GM23338 (cell line): ENCODE measurements around the gene NUP98. TPM values are rescaled to one million over a fixed set of nuclear protein-coding genes. Genes with fewer than 3 reads are reported as not detected.

Experiments used
- ATAC-seq: fragments of 200-7000 bp; cut with Tn5 transposase; 3 replicates; pipeline ENCODE4 v1.9.1; 2020
- DNase-seq: peaks from one replicate; pipeline ENCODE4 v3.0.0-alpha.2; 2015; ENCODE audit warnings: low spot score
- H2AFZ ChIP-seq: fragments of 200-600 bp; sonication (generic); 2 replicates; pipeline ENCODE4 v1.8.0; 2016; ENCODE audit warnings: antibody characterized with exemption, mild to moderate bottlenecking, moderate library complexity
- H3F3A ChIP-seq: fragments of 200-600 bp; sonication (generic); replicated peaks from 2 replicates; pipeline ENCODE4 v1.8.0; 2017; ENCODE audit warnings: antibody characterized with exemption, mixed run types, low read depth
- H3K27ac ChIP-seq: fragments of 200-600 bp; sonication (generic); 2 replicates; pipeline ENCODE4 v1.6.1; 2016; ENCODE audit warnings: low read depth
- H3K27me3 ChIP-seq: fragments of 200-600 bp; sonication (generic); 2 replicates; pipeline ENCODE4 v1.8.0; 2016; ENCODE audit warnings: mild to moderate bottlenecking, mixed run types, moderate library complexity; ENCODE audit not compliant: insufficient read depth
- H3K36me3 ChIP-seq: fragments of 200-600 bp; sonication (generic); 2 replicates; pipeline ENCODE4 v1.8.0; 2016; ENCODE audit warnings: mild to moderate bottlenecking; ENCODE audit not compliant: insufficient read depth
- H3K4me1 ChIP-seq: fragments of 200-600 bp; sonication (generic); 2 replicates; pipeline ENCODE4 v1.8.0; 2016; ENCODE audit warnings: mild to moderate bottlenecking, moderate library complexity; ENCODE audit not compliant: insufficient read depth
- H3K4me2 ChIP-seq: fragments of 200-600 bp; sonication (generic); 2 replicates; pipeline ENCODE4 v1.7.1; 2017; ENCODE audit warnings: mixed run types
- H3K4me3 ChIP-seq: fragments of 200-600 bp; sonication (generic); 2 replicates; pipeline ENCODE4 v1.6.1; 2016; ENCODE audit warnings: mixed run types
- H3K79me2 ChIP-seq: fragments of 200-600 bp; sonication (generic); replicated peaks from 2 replicates; pipeline ENCODE4 v1.8.0; 2017; ENCODE audit warnings: mild to moderate bottlenecking; ENCODE audit not compliant: insufficient read depth
- H3K9me2 ChIP-seq: fragments of 200-600 bp; sonication (generic); 2 replicates; pipeline ENCODE4 v1.8.0; 2017; ENCODE audit not compliant: insufficient read depth
- H4K20me1 ChIP-seq: fragments of 200-600 bp; sonication (generic); replicated peaks from 2 replicates; pipeline ENCODE4 v1.8.0; 2017; ENCODE audit warnings: mild to moderate bottlenecking; ENCODE audit not compliant: insufficient read depth
- H3K27ac Mint-ChIP-seq: 2 replicates; pipeline ENCODE4 v1.8.0; 2020; ENCODE audit warnings: inconsistent platforms, mild to moderate bottlenecking, moderate library complexity, mixed read lengths
- H3K27me3 Mint-ChIP-seq: 3 replicates; pipeline ENCODE4 v1.8.0; 2022; ENCODE audit warnings: low read depth, mild to moderate bottlenecking, moderate library complexity, mixed read lengths, inconsistent platforms; ENCODE audit not compliant: insufficient read depth, poor library complexity
- H3K36me3 Mint-ChIP-seq: 3 replicates; pipeline ENCODE4 v1.8.0; 2021; ENCODE audit warnings: low read depth, mild to moderate bottlenecking, inconsistent platforms, moderate library complexity, mixed read lengths
- H3K4me1 Mint-ChIP-seq: 3 replicates; pipeline ENCODE4 v1.8.0; 2020; ENCODE audit warnings: mild to moderate bottlenecking, inconsistent platforms, mixed read lengths
- H3K4me3 Mint-ChIP-seq: 3 replicates; pipeline ENCODE4 v1.8.0; 2021; ENCODE audit warnings: moderate library complexity, mild to moderate bottlenecking, inconsistent platforms, mixed read lengths
- H3K9me3 Mint-ChIP-seq: 3 replicates; pipeline ENCODE4 v1.8.0; 2020; ENCODE audit warnings: moderate library complexity, mild to moderate bottlenecking, inconsistent platforms, mixed read lengths
- EZH2 ChIP-seq: fragments of 200-600 bp; sonication (generic); IDR thresholded peaks from one replicate; pipeline ENCODE4 v1.8.0; 2017; ENCODE audit warnings: antibody characterized with exemption, mild to moderate bottlenecking, low read depth; ENCODE audit not compliant: unreplicated experiment
- EZH2phosphoT487 ChIP-seq: fragments of 200-600 bp; sonication (generic); IDR thresholded peaks from one replicate; pipeline ENCODE4 v1.8.1; 2018; ENCODE audit warnings: antibody characterized with exemption; ENCODE audit not compliant: unreplicated experiment
- JUNB ChIP-seq: IDR thresholded peaks from one replicate; pipeline ENCODE4 v1.6.1; 2016; ENCODE audit warnings: antibody characterized with exemption; ENCODE audit not compliant: unreplicated experiment
- NANOG ChIP-seq: IDR thresholded peaks from 2 replicates; pipeline ENCODE4 v1.6.1; 2016; ENCODE audit warnings: antibody characterized with exemption, borderline replicate concordance
- STAT1 ChIP-seq: IDR thresholded peaks from one replicate; pipeline ENCODE4 v1.6.1; 2016; ENCODE audit warnings: antibody characterized with exemption; ENCODE audit not compliant: unreplicated experiment
- ZNF114 ChIP-seq: fragments of 250-450 bp; sonication (Bioruptor Pico); IDR thresholded peaks from 2 replicates; pipeline ENCODE4 v1.5.0; 2020; ENCODE audit warnings: mild to moderate bottlenecking, moderate library complexity
- ZNF331 ChIP-seq: fragments of 250-450 bp; sonication (Bioruptor Pico); IDR thresholded peaks from 2 replicates; pipeline ENCODE4 v1.5.0; 2020; ENCODE audit warnings: low read depth, mild to moderate bottlenecking, moderate library complexity
- polyA plus RNA-seq: library from polyadenylated mRNA; unstranded; fragments of >200 nt; fragmentation: Nextera tagmentation; extraction: Ambion mirVana; gene quantifications from 2 replicates; pipeline ENCODE4 v1.2.1, GENCODE V29; 2016
- total RNA-seq: library from RNA; depleted of rRNA; stranded (reverse); fragments of >200 nt; shearing (Covaris generic); gene quantifications from 2 replicates; pipeline ENCODE4 v1.2.3, GENCODE V29; 2014
- TF ChIP-seq, protein P1 (sequence below): fragments of 250-450 bp; sonication (Bioruptor Pico); IDR thresholded peaks from 2 replicates; pipeline ENCODE4 v1.5.0; 2020; ENCODE audit warnings: mild to moderate bottlenecking, moderate library complexity
- TF ChIP-seq, protein P2 (sequence below), 2 experiments: fragments of 200-600 bp in 1 of 2; sonication (generic) in 1 of 2; conservative IDR thresholded peaks; 2 replicates each; pipeline versions ENCODE4 v1.5.1 to v1.6.1; 2016 to 2017; ENCODE audit warnings: antibody characterized with exemption in 2 of 2, low read depth in 2 of 2, mild to moderate bottlenecking in 2 of 2, moderate library complexity in 1 of 2
- TF ChIP-seq, protein P3 (sequence below): IDR thresholded peaks from one replicate; pipeline ENCODE4 v1.6.1; 2018; ENCODE audit warnings: antibody characterized with exemption; ENCODE audit not compliant: unreplicated experiment

Gene NUP98
- total and polyA plus RNA-seq, 2 experiments from 2014 or later: 23.9 to 174 TPM

DNA sequence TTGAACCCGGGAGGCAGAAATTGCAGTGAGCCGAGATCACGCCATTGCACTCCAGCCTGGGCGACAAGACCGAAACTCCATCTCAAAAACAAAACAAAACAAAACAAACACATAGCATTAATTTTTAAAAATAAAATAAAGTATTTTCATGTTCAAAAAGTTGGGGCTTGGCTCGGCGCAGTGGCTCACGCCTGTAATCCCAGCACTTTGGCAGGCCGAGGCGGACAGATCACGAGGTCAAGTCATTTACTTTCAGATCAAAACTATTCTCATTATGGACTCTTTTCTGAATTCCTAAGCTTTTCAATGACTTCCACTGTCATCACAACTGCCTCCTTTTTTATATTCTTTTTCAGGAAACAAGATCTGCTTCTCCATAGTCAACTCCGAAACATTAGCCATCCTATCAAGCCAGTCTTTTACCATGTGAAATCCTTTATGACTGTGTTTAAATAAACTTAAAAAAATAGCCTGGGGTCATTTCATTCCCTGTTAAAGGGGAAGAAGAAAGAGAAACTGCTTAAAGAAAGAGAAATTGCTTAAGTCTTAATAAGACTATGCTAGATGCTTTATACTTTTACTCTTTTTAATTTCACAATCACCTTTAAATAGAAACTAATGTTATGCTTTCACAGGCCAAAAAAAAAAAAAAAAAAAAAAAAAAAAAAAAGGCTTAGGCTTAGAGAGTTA is 113.1 kb downstream of the NUP98 start:
- Histone ChIP-seq H3K27me3 (no peaks in the 10 kb centered on the region), H3K9me2 (no peaks in the 10 kb centered on the region), H3F3A (0 out of 2 replicates have a peak, but pooled peaks cover 5% of the 10 kb centered on the region), H3K79me2 (no peaks in the 10 kb centered on the region), H2AFZ (no peak overlapping the region), H3K27ac (peak overlapping the region; percentile 73; the same call in 1 of the 2 replicates), H4K20me1 (peaks cover 18% of the 10 kb centered on the region; the same call in 1 of the 2 replicates), H3K36me3 (peaks cover 78% of the 10 kb centered on the region), H3K4me2 (no peak overlapping the region), H3K4me3 (no peak overlapping the region), H3K4me1 (no peaks in the 10 kb centered on the region)
- H3K4me3 Mint-ChIP-seq: no peak overlapping the region
- H3K27me3 Mint-ChIP-seq: peaks cover 3% of the 10 kb centered on the region
- no peak for DNase-seq
- no peak for ATAC-seq
- no peaks in the 10 kb centered on the region for H3K4me1 Mint-ChIP-seq
- no peaks in the 10 kb centered on the region for H3K9me3 Mint-ChIP-seq
- TF ChIP-seq ZNF114 (CRISPR knock-in tag): no peak
- peaks cover 77% of the 10 kb centered on the region for H3K36me3 Mint-ChIP-seq
- no peak overlapping the region for H3K27ac Mint-ChIP-seq

DNA sequence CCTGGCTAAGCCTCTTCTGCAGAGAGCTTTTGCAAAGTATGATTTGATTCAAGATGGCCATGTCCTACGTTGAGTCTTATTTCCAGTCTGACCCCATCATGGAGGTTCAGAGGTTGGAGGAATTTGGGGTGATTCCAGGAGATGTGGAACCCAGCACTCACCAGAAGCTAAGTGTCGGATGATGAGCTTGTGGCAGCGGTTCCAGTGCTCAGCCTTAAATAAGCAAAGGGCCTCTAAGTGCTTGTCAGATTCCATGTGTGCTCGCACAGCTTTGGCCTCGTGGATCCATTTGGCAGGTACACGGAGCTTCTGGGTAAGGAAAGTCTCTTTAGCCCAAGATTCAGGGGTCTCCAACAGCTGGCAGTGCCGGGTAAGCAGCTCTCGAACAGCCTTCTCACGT is 114.3 kb downstream of the NUP98 start:
- Mint-ChIP-seq H3K27me3 (peaks cover 3% of the 10 kb centered on the region), H3K27ac (no peak overlapping the region), H3K9me3 (no peaks in the 10 kb centered on the region), H3K4me3 (no peak overlapping the region), H3K36me3 (peaks cover 84% of the 10 kb centered on the region), H3K4me1 (no peaks in the 10 kb centered on the region)
- ATAC-seq (no peak), DNase-seq (no peak)
- no peaks in the 10 kb centered on the region for H3K27me3 ChIP-seq
- H3K79me2 ChIP-seq: no peaks in the 10 kb centered on the region
- TF ChIP-seq, protein P1, sequence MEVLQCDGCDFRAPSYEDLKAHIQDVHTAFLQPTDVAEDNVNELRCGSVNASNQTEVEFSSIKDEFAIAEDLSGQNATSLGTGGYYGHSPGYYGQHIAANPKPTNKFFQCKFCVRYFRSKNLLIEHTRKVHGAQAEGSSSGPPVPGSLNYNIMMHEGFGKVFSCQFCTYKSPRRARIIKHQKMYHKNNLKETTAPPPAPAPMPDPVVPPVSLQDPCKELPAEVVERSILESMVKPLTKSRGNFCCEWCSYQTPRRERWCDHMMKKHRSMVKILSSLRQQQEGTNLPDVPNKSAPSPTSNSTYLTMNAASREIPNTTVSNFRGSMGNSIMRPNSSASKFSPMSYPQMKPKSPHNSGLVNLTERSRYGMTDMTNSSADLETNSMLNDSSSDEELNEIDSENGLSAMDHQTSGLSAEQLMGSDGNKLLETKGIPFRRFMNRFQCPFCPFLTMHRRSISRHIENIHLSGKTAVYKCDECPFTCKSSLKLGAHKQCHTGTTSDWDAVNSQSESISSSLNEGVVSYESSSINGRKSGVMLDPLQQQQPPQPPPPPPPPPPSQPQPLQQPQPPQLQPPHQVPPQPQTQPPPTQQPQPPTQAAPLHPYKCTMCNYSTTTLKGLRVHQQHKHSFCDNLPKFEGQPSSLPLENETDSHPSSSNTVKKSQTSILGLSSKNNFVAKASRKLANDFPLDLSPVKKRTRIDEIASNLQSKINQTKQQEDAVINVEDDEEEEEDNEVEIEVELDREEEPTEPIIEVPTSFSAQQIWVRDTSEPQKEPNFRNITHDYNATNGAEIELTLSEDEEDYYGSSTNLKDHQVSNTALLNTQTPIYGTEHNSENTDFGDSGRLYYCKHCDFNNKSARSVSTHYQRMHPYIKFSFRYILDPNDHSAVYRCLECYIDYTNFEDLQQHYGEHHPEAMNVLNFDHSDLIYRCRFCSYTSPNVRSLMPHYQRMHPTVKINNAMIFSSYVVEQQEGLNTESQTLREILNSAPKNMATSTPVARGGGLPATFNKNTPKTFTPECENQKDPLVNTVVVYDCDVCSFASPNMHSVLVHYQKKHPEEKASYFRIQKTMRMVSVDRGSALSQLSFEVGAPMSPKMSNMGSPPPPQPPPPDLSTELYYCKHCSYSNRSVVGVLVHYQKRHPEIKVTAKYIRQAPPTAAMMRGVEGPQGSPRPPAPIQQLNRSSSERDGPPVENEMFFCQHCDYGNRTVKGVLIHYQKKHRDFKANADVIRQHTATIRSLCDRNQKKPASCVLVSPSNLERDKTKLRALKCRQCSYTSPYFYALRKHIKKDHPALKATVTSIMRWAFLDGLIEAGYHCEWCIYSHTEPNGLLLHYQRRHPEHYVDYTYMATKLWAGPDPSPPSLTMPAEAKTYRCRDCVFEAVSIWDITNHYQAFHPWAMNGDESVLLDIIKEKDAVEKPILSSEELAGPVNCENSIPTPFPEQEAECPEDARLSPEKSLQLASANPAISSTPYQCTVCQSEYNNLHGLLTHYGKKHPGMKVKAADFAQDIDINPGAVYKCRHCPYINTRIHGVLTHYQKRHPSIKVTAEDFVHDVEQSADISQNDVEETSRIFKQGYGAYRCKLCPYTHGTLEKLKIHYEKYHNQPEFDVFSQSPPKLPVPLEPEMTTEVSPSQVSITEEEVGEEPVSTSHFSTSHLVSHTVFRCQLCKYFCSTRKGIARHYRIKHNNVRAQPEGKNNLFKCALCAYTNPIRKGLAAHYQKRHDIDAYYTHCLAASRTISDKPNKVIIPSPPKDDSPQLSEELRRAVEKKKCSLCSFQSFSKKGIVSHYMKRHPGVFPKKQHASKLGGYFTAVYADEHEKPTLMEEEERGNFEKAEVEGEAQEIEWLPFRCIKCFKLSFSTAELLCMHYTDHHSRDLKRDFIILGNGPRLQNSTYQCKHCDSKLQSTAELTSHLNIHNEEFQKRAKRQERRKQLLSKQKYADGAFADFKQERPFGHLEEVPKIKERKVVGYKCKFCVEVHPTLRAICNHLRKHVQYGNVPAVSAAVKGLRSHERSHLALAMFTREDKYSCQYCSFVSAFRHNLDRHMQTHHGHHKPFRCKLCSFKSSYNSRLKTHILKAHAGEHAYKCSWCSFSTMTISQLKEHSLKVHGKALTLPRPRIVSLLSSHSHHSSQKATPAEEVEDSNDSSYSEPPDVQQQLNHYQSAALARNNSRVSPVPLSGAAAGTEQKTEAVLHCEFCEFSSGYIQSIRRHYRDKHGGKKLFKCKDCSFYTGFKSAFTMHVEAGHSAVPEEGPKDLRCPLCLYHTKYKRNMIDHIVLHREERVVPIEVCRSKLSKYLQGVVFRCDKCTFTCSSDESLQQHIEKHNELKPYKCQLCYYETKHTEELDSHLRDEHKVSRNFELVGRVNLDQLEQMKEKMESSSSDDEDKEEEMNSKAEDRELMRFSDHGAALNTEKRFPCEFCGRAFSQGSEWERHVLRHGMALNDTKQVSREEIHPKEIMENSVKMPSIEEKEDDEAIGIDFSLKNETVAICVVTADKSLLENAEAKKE (CRISPR knock-in tag): no peak
- TF ChIP-seq, protein P2, sequence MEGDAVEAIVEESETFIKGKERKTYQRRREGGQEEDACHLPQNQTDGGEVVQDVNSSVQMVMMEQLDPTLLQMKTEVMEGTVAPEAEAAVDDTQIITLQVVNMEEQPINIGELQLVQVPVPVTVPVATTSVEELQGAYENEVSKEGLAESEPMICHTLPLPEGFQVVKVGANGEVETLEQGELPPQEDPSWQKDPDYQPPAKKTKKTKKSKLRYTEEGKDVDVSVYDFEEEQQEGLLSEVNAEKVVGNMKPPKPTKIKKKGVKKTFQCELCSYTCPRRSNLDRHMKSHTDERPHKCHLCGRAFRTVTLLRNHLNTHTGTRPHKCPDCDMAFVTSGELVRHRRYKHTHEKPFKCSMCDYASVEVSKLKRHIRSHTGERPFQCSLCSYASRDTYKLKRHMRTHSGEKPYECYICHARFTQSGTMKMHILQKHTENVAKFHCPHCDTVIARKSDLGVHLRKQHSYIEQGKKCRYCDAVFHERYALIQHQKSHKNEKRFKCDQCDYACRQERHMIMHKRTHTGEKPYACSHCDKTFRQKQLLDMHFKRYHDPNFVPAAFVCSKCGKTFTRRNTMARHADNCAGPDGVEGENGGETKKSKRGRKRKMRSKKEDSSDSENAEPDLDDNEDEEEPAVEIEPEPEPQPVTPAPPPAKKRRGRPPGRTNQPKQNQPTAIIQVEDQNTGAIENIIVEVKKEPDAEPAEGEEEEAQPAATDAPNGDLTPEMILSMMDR (conservative IDR thresholded peaks at IDR 0.05; ENCODE audit: low read depth in 2 of 2): no peak
- TF ChIP-seq NANOG (no peak), ZNF331 (CRISPR knock-in tag) (no peak), EZH2phosphoT487 (no peak), JUNB (no peak), ZNF114 (CRISPR knock-in tag) (no peak), STAT1 (no peak), EZH2 (no peak)
- TF ChIP-seq, protein P3, sequence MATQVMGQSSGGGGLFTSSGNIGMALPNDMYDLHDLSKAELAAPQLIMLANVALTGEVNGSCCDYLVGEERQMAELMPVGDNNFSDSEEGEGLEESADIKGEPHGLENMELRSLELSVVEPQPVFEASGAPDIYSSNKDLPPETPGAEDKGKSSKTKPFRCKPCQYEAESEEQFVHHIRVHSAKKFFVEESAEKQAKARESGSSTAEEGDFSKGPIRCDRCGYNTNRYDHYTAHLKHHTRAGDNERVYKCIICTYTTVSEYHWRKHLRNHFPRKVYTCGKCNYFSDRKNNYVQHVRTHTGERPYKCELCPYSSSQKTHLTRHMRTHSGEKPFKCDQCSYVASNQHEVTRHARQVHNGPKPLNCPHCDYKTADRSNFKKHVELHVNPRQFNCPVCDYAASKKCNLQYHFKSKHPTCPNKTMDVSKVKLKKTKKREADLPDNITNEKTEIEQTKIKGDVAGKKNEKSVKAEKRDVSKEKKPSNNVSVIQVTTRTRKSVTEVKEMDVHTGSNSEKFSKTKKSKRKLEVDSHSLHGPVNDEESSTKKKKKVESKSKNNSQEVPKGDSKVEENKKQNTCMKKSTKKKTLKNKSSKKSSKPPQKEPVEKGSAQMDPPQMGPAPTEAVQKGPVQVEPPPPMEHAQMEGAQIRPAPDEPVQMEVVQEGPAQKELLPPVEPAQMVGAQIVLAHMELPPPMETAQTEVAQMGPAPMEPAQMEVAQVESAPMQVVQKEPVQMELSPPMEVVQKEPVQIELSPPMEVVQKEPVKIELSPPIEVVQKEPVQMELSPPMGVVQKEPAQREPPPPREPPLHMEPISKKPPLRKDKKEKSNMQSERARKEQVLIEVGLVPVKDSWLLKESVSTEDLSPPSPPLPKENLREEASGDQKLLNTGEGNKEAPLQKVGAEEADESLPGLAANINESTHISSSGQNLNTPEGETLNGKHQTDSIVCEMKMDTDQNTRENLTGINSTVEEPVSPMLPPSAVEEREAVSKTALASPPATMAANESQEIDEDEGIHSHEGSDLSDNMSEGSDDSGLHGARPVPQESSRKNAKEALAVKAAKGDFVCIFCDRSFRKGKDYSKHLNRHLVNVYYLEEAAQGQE: no peak
- peaks cover 88% of the 10 kb centered on the region for H3K36me3 ChIP-seq
- H3K27ac ChIP-seq: no peak overlapping the region
- 0 out of 2 replicates have a peak, but pooled peaks cover 8% of the 10 kb centered on the region for H3F3A ChIP-seq
- peaks cover 18% of the 10 kb centered on the region; the same call in 1 of the 2 replicates for H4K20me1 ChIP-seq
- H3K4me3 ChIP-seq: no peak overlapping the region
- H2AFZ ChIP-seq: no peak overlapping the region
- no peak overlapping the region for H3K4me2 ChIP-seq
- H3K9me2 ChIP-seq: no peaks in the 10 kb centered on the region
- no peaks in the 10 kb centered on the region for H3K4me1 ChIP-seq
